ENCODE results near the gene MCL1.

Gene MCL1

DNA sequence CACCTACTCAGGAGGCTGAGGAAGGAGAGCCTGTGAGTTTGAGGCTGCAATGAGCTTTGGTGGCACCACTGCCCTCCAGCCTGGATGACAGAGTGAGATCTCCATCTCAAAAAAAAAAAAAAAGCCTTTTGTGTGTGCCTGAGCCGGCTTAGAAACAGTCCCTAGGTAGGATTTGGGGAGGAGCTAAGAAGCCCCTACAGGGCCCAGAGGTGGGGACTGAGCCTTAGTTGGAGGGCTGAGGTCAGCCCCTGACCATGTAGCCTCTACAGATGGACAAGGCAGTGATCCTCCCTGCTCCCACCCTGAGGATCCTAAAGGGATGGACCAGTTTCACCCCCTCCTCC lies 27.7 kb downstream of the MCL1 start:
- CTCF ChIA-PET: interaction anchor here (0.6 to 8.8 kb wide), 5 partner anchors 8 to 443 kb away, joined by 3 to 73 read pairs (median 3); no protein-coding TSS in a partner anchor
- Histone ChIP-seq H3K4me1 (ENCODE audit: control insufficient read depth, insufficient read depth, low read length) (no peaks in the 10 kb centered on the region), H3K36me3 (ENCODE audit: control insufficient read depth in 2 of 2, insufficient read depth in 1 of 2, low read length in 2 of 2) (peaks cover 0 to 6% of the 10 kb centered on the region in 2 experiments; a peak in 1 of 3 replicates), H3K27ac (ENCODE audit: extremely low read depth, low read depth, low read length) (no peak overlapping the region), H3K9me3 (ENCODE audit: control insufficient read depth, insufficient read depth, low read depth, low read length) (no peaks in the 10 kb centered on the region), H3K4me3 (ENCODE audit: low read depth, low read length) (no peak overlapping the region)
- TF ChIP-seq, protein P1, sequence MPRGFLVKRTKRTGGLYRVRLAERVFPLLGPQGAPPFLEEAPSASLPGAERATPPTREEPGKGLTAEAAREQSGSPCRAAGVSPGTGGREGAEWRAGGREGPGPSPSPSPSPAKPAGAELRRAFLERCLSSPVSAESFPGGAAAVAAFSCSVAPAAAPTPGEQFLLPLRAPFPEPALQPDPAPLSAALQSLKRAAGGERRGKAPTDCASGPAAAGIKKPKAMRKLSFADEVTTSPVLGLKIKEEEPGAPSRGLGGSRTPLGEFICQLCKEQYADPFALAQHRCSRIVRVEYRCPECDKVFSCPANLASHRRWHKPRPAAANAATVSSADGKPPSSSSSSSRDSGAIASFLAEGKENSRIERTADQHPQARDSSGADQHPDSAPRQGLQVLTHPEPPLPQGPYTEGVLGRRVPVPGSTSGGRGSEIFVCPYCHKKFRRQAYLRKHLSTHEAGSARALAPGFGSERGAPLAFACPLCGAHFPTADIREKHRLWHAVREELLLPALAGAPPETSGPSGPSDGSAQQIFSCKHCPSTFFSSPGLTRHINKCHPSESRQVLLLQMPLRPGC (tag by site-specific recombination; IDR thresholded peaks at IDR 0.05): no peak
- peak; percentile 15; the same call in 1 of the 2 replicates for TF ChIP-seq ZNF335 (tag by site-specific recombination; conservative IDR thresholded peaks at IDR 0.05)
- POLR2A ChIA-PET: interaction anchor here (0.6 to 1.6 kb wide), 4 partner anchors 14 to 740 kb away, joined by 3 to 6 read pairs (median 4); partner anchors contain the start of gene MCL1

DNA sequence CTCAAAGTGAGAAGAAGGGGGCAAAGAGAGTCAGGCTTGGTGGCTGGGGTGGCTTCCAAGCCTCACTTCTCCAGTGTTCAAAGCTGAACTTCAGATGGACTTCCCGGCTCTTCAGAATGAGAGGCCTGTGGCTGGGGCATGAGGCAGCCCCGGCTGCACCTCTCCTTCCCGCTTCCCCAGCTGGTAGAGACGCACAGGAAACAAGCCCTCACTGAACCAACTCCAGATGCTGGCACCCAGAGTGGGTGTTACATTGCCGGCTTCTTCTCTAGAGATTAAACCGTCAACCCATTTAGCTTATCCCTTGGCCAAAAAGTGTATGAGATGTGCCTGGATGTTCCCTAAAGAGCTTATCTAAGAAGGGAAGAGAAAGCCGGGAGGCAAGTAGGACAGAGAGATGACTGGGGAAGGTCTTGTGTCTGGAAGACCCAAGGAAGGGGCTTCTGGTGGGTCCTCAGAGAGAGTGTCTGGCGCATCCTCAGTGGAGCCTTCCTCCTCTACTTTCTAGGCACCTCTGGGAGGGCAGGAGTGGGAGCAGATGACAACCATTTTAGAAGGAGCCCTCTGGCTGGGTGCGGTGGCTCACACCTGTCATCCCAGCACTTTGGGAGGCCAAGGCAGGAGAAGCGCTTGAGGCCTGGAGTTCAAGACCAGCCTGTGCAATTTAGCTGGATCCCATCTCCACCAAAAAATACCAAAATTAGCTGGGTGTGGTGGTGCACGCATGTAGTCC lies 28.2 kb downstream of the MCL1 start:
- H3K9me3 ChIP-seq (ENCODE audit: control insufficient read depth, insufficient read depth, low read depth, low read length): no peaks in the 10 kb centered on the region
- TF ChIP-seq ZNF335 (tag by site-specific recombination; conservative IDR thresholded peaks at IDR 0.05) (peak; percentile 43; the same call in 1 of the 2 replicates), GLIS1 (tag by site-specific recombination; IDR thresholded peaks at IDR 0.05) (no peak)
- no peaks in the 10 kb centered on the region for H3K4me1 ChIP-seq (ENCODE audit: control insufficient read depth, insufficient read depth, low read length)
- ChIA-PET POLR2A (interaction anchor here (0.6 to 1.3 kb wide), 4 partner anchors 9 to 40 kb away, joined by 3 to 6 read pairs (median 5); partner anchors contain the start of gene MCL1), CTCF (interaction anchor here (0.6 to 8.8 kb wide), 5 partner anchors 8 to 444 kb away, joined by 3 to 73 read pairs (median 3); no protein-coding TSS in a partner anchor)
- no peak overlapping the region for H3K27ac ChIP-seq (ENCODE audit: extremely low read depth, low read depth, low read length)
- H3K36me3 ChIP-seq (ENCODE audit: control insufficient read depth in 2 of 2, insufficient read depth in 1 of 2, low read length in 2 of 2): peaks cover 0 to 6% of the 10 kb centered on the region in 2 experiments; a peak in 1 of 3 replicates
- H3K4me3 ChIP-seq (ENCODE audit: low read depth, low read length): no peak overlapping the region

DNA sequence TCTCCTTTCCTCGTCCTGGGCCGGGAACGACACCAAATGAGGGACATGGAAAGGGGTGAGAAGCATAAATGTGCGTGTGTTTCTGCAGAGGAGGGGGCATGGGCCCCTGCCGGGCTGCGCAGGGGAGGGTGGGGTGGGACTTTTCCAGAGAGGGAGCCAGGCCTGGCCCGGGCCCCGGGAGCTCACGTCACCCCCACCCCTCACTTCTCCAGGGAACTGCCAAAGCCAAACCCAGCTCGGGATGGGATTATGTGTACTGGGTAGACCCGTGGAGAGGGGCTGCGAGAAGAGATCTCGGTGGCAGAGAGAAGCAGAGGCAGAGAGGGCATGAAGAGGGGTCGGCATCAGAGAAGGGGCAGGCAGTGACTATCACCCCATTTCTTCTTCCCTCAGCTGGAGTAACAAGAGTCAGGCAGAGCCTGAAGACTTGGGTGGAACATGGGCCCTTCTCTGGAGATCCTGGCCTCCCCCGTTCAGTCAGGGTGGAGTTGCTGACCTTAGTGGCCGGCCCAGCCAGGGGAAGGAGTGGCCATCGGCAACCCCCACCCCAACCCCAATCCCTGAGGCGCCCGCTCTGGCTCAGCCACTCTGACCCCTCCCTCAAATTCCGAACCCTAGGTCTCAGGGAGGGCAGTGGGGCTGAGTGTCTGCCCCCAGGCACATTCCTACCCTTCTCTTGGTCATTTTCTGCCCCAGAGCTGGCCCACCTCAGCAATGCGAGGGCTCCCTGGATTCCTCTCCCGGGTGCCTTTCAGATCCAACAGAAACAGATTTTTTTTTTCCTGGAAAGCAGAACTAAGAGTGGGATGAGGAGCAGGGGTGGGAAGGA lies 29.0 kb downstream of the MCL1 start:
- POLR2A ChIA-PET: interaction anchor here (0.8 to 1.3 kb wide), 2 partner anchors 10 to 29 kb away, joined by 3 to 5 read pairs; partner anchors contain the start of gene MCL1
- TF ChIP-seq, protein P2, sequence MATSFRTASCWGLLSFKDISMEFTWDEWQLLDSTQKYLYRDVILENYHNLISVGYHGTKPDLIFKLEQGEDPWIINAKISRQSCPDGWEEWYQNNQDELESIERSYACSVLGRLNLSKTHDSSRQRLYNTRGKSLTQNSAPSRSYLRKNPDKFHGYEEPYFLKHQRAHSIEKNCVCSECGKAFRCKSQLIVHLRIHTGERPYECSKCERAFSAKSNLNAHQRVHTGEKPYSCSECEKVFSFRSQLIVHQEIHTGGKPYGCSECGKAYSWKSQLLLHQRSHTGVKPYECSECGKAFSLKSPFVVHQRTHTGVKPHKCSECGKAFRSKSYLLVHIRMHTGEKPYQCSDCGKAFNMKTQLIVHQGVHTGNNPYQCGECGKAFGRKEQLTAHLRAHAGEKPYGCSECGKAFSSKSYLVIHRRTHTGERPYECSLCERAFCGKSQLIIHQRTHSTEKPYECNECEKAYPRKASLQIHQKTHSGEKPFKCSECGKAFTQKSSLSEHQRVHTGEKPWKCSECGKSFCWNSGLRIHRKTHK (tag by site-specific recombination; IDR thresholded peaks at IDR 0.05): no peak
- TF ChIP-seq, protein P3, sequence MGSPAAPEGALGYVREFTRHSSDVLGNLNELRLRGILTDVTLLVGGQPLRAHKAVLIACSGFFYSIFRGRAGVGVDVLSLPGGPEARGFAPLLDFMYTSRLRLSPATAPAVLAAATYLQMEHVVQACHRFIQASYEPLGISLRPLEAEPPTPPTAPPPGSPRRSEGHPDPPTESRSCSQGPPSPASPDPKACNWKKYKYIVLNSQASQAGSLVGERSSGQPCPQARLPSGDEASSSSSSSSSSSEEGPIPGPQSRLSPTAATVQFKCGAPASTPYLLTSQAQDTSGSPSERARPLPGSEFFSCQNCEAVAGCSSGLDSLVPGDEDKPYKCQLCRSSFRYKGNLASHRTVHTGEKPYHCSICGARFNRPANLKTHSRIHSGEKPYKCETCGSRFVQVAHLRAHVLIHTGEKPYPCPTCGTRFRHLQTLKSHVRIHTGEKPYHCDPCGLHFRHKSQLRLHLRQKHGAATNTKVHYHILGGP (tag by site-specific recombination; IDR thresholded peaks at IDR 0.05): peak; percentile 51
- Histone ChIP-seq H3K9me3 (ENCODE audit: control insufficient read depth, insufficient read depth, low read depth, low read length) (no peaks in the 10 kb centered on the region), H3K27ac (ENCODE audit: extremely low read depth, low read depth, low read length) (no peak overlapping the region), H3K4me3 (ENCODE audit: low read depth, low read length) (no peak overlapping the region), H3K4me1 (ENCODE audit: control insufficient read depth, insufficient read depth, low read length) (no peaks in the 10 kb centered on the region), H3K36me3 (ENCODE audit: control insufficient read depth in 2 of 2, insufficient read depth in 1 of 2, low read length in 2 of 2) (peaks cover 0 to under 1% of the 10 kb centered on the region in 2 experiments; a peak in 1 of 3 replicates)
- CTCF ChIA-PET: interaction anchor here (1.1 to 8.8 kb wide), 2 partner anchors 9 to 444 kb away, joined by 4 to 73 read pairs; no protein-coding TSS in a partner anchor

DNA sequence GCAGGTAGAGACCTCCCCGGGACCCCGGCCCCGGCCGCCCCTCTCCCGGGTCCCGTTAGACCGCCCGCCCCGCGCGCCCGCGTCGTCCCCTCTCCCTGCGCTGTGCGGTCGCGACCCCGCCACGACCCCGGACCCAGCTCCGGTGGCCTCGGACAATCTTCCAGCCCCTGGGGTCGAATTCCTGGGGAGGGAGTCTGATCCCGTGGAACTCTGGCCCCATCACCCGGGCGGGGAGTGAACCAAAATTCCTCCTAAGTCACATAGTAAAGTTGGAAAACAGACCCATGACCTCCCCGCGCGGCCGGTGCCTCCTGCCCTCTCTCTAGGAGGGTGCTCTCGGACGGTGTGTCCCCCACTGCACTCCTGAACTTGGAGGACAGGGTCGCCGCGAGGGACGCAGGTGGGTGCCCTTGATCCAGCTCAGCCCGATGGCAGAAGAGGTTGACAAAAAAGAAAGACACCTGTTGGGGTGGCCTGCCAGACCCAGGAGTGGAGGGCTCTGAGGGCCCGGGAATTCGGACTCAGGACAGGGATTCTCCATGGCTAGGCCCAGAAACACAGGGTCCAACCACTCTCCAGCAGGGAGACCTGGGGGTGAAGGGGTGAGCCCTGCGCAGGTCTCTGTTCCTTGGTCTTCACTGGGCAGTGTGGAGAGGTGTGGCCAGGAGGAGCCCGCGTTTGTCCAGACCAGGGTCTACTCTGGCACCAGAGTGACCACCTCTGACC lies 29.8 kb downstream of the MCL1 start:
- Histone ChIP-seq H3K4me3 (ENCODE audit: low read depth, low read length) (peak overlapping the region; percentile 50), H3K9me3 (ENCODE audit: control insufficient read depth, insufficient read depth, low read depth, low read length) (no peaks in the 10 kb centered on the region), H3K4me1 (ENCODE audit: control insufficient read depth, insufficient read depth, low read length) (no peaks in the 10 kb centered on the region), H3K27ac (ENCODE audit: extremely low read depth, low read depth, low read length) (no peak overlapping the region), H3K36me3 (ENCODE audit: control insufficient read depth in 2 of 2, insufficient read depth in 1 of 2, low read length in 2 of 2) (no peaks in the 10 kb centered on the region)
- POLR2A ChIA-PET: interaction anchor here (0.9 to 2.5 kb wide), 7 partner anchors 12 to 89 kb away, joined by 3 to 10 read pairs (median 5); partner anchors contain the start of genes ENSA, FALEC and MCL1
- CTCF ChIA-PET: interaction anchor here (8.8 kb wide), 1 partner anchor 10 kb away, joined by 73 read pairs; no protein-coding TSS in a partner anchor
- TF ChIP-seq ZNF626 (tag by site-specific recombination; IDR thresholded peaks at IDR 0.05) (no peak), ZNF211 (tag by site-specific recombination; IDR thresholded peaks at IDR 0.05; ENCODE audit: low read depth) (no peak), SCRT1 (tag by site-specific recombination; IDR thresholded peaks at IDR 0.05; ENCODE audit: borderline replicate concordance) (0 out of 2 replicates have a peak, but pooled peaks have one; percentile 21), ZNF19 (tag by site-specific recombination; IDR thresholded peaks at IDR 0.05; ENCODE audit: low read depth) (no peak), ZNF157 (tag by site-specific recombination; IDR thresholded peaks at IDR 0.05) (no peak), FEZF1 (tag by site-specific recombination; IDR thresholded peaks at IDR 0.05) (no peak), GLI4 (tag by site-specific recombination; IDR thresholded peaks at IDR 0.05) (no peak), WT1 (tag by site-specific recombination; IDR thresholded peaks at IDR 0.05) (no peak)
- TF ChIP-seq, protein P4, sequence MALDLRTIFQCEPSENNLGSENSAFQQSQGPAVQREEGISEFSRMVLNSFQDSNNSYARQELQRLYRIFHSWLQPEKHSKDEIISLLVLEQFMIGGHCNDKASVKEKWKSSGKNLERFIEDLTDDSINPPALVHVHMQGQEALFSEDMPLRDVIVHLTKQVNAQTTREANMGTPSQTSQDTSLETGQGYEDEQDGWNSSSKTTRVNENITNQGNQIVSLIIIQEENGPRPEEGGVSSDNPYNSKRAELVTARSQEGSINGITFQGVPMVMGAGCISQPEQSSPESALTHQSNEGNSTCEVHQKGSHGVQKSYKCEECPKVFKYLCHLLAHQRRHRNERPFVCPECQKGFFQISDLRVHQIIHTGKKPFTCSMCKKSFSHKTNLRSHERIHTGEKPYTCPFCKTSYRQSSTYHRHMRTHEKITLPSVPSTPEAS (tag by site-specific recombination; IDR thresholded peaks at IDR 0.05): no peak
- TF ChIP-seq, protein P5, sequence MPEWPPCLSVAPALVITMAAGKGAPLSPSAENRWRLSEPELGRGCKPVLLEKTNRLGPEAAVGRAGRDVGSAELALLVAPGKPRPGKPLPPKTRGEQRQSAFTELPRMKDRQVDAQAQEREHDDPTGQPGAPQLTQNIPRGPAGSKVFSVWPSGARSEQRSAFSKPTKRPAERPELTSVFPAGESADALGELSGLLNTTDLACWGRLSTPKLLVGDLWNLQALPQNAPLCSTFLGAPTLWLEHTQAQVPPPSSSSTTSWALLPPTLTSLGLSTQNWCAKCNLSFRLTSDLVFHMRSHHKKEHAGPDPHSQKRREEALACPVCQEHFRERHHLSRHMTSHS (tag by site-specific recombination; IDR thresholded peaks at IDR 0.05): no peak

Data from HEK293 (cell line).